HepG2 (cell line): ENCODE data around the gene CD209. TPM values are rescaled to one million over a fixed set of nuclear protein-coding genes. Genes with fewer than 3 reads are reported as not detected.

Experiments
- ATAC-seq: fragments of 200-7000 bp; cut with Tn5 transposase; 3 replicates; pipeline ENCODE4 v1.9.1; 2020; ENCODE audit warnings: mild to moderate bottlenecking, moderate library complexity
- BruUV-seq: library from RNA; stranded (reverse); fragments of 400-500 nt; replicated peaks from 2 replicates; lab custom pipeline; 2021; lab: Mats Ljungman, UMichigan
- CTCF ChIA-PET: fragments of 300-600 bp; formaldehyde crosslinking; extraction: SDS; loops from one replicate; lab custom pipeline; 2021; ENCODE audit warnings: low total read pairs, inconsistent platforms, low intra/inter-chr PET ratio; lab: Yijun Ruan, JAX
- POLR2A ChIA-PET: fragments of 350-600 bp; sonication (Branson Sonifier 250); formaldehyde crosslinking; loops from one replicate; lab custom pipeline; 2020; ENCODE audit warnings: antibody characterized with exemption, inconsistent platforms; lab: Yijun Ruan, JAX
- DNase-seq: peaks from one replicate; pipeline ENCODE4 v3.0.0-alpha.2; 2015; ENCODE audit warnings: low spot score
- FAIRE-seq: peaks from 3 replicates; lab custom pipeline; 2011; peaks lifted over from hg19 to GRCh38; lab: Jason Lieb, UNC
- H2AFZ ChIP-seq: one replicate; pipeline ENCODE4 v1.6.1; 2011; ENCODE audit warnings: low read length, inconsistent platforms
- H3K27ac ChIP-seq: fragments of 300-600 bp; 3 replicates; pipeline ENCODE4 v1.8.0; 2011; ENCODE audit warnings: mixed run types, mild to moderate bottlenecking, mixed read lengths, low read length, inconsistent platforms; ENCODE audit not compliant: insufficient read depth; ENCODE audit errors: extremely low read length
- H3K27me3 ChIP-seq, 2 experiments: fragments of 200-600 bp in 1 of 2; 2 replicates in 1 of 2; 3 replicates in 1 of 2; pipeline versions ENCODE4 v1.6.0 to v1.8.0; 2011; ENCODE audit warnings: low read length in 2 of 2, mild to moderate bottlenecking in 2 of 2, moderate library complexity in 2 of 2, inconsistent platforms in 1 of 2; ENCODE audit not compliant: insufficient read depth in 2 of 2, control insufficient read depth in 1 of 2
- H3K36me3 ChIP-seq, 2 experiments: fragments of 200-600 bp in 1 of 2; replicated peaks in 1 of 2; 2 replicates in 1 of 2; 3 replicates in 1 of 2; pipeline versions ENCODE4 v1.5.1 to v1.8.0; 2011; ENCODE audit warnings: low read length in 2 of 2, inconsistent platforms in 1 of 2; ENCODE audit not compliant: insufficient read depth in 2 of 2, control insufficient read depth in 1 of 2
- H3K4me1 ChIP-seq: 2 replicates; pipeline ENCODE4 v1.5.1; 2012; ENCODE audit warnings: low read length, inconsistent platforms; ENCODE audit not compliant: insufficient read depth
- H3K4me2 ChIP-seq: 2 replicates; pipeline ENCODE4 v1.6.0; 2011; ENCODE audit warnings: low read depth, low read length, inconsistent platforms
- H3K4me3 ChIP-seq, 3 experiments: fragments of 200-600 bp in 1 of 3; sonication (generic), shearing (Covaris generic) in 1 of 3; replicated peaks in 1 of 3; 2 replicates each; pipeline ENCODE4 v1.5.1; 2011 to 2016; ENCODE audit warnings: low read length in 3 of 3, inconsistent platforms in 2 of 3, low read depth in 2 of 3, mild to moderate bottlenecking in 2 of 3, control low read depth in 1 of 3, mixed read lengths in 1 of 3; ENCODE audit not compliant: insufficient read depth in 1 of 3
- H3K79me2 ChIP-seq: one replicate; pipeline ENCODE4 v1.6.1; 2011; ENCODE audit warnings: low read length, inconsistent platforms; ENCODE audit not compliant: insufficient read depth
- H3K9ac ChIP-seq: 2 replicates; pipeline ENCODE4 v1.6.0; 2011; ENCODE audit warnings: mild to moderate bottlenecking, low read depth, low read length, inconsistent platforms; ENCODE audit not compliant: insufficient read depth
- H3K9me3 ChIP-seq: 2 replicates; pipeline ENCODE4 v1.5.1; 2012; ENCODE audit warnings: mild to moderate bottlenecking, low read length
- H4K20me1 ChIP-seq: 2 replicates; pipeline ENCODE4 v1.6.0; 2011; ENCODE audit warnings: inconsistent platforms, mild to moderate bottlenecking, low read length, moderate library complexity; ENCODE audit not compliant: insufficient read depth
- BCL6 ChIP-seq: IDR thresholded peaks from 2 replicates; pipeline ENCODE4 v1.6.1; 2016; ENCODE audit warnings: missing genetic modification reagents, missing compliant biosample characterization
- CHCHD3 ChIP-seq: sonication (generic); formaldehyde crosslinking; IDR thresholded peaks from 2 replicates; pipeline ENCODE4 v1.8.0; 2022; ENCODE audit warnings: mild to moderate bottlenecking, missing genetic modification reagents, moderate library complexity
- FOXC1 ChIP-seq: sonication (generic); formaldehyde crosslinking; IDR thresholded peaks from 2 replicates; pipeline ENCODE4 v1.8.0; 2022; ENCODE audit warnings: mild to moderate bottlenecking, missing genetic modification reagents, borderline replicate concordance
- PRPF4 ChIP-seq: fragments of 200-400 bp; formaldehyde crosslinking; IDR thresholded peaks from 2 replicates; pipeline ENCODE4 v1.6.1; 2016; ENCODE audit warnings: low read length, low read depth; ENCODE audit not compliant: poor library complexity, severe bottlenecking
- SAP130 ChIP-seq: IDR thresholded peaks from 2 replicates; pipeline ENCODE4 v1.6.1; 2016; ENCODE audit warnings: low read depth
- SETDB1 ChIP-seq: sonication (generic); formaldehyde crosslinking; IDR thresholded peaks from 2 replicates; pipeline ENCODE4 v1.5.1; 2020; ENCODE audit warnings: missing genetic modification reagents, mild to moderate bottlenecking, borderline replicate concordance
- TARDBP ChIP-seq: sonication (generic); formaldehyde crosslinking; IDR thresholded peaks from 2 replicates; pipeline ENCODE4 v1.8.0; 2022; ENCODE audit warnings: mild to moderate bottlenecking, missing genetic modification reagents
- ZC3H13 ChIP-seq: sonication (generic); formaldehyde crosslinking; IDR thresholded peaks from 2 replicates; pipeline ENCODE4 v1.8.1; 2023; ENCODE audit warnings: mild to moderate bottlenecking, missing genetic modification reagents, moderate library complexity
- ZFP36L2 ChIP-seq: sonication (generic); formaldehyde crosslinking; IDR thresholded peaks from 2 replicates; pipeline ENCODE4 v1.4.0; 2020; ENCODE audit warnings: missing genetic modification reagents
- ZFP90 ChIP-seq: sonication (generic); formaldehyde crosslinking; IDR thresholded peaks from 2 replicates; pipeline ENCODE4 v1.8.0; 2022; ENCODE audit warnings: missing genetic modification reagents, mild to moderate bottlenecking, inconsistent platforms, borderline replicate concordance
- ZNF629 ChIP-seq: sonication (generic); formaldehyde crosslinking; conservative IDR thresholded peaks from 2 replicates; pipeline ENCODE4 v1.5.0; 2020; ENCODE audit warnings: missing genetic modification reagents
- ZNF646 ChIP-seq: sonication (generic); formaldehyde crosslinking; IDR thresholded peaks from 2 replicates; pipeline ENCODE4 v1.9.0; 2021; ENCODE audit warnings: mild to moderate bottlenecking, missing genetic modification reagents
- ZNF841 ChIP-seq: sonication (generic); formaldehyde crosslinking; IDR thresholded peaks from 2 replicates; pipeline ENCODE4 v1.8.1; 2023; ENCODE audit warnings: missing genetic modification reagents, borderline replicate concordance
- WGBS: methylation state at CpG from one replicate; pipeline ENCODE4 v1.1.6; 2017; ENCODE audit warnings: low lambda C conversion rate; 5-methylcytosine and 5-hydroxymethylcytosine counted together
- in situ Hi-C: cut with HindIII; loops from 2 replicates; pipeline ENCODE4 v1.10.0; 2017; ENCODE audit warnings: low pct_unique_long_range_greater_than_20kb; ENCODE audit not compliant: extremely low pct_ligation_motif_present
- intact Hi-C: fragments of 100-400 bp; cut with micrococcal nuclease; formaldehyde crosslinking; loops from one replicate; pipeline ENCODE4 v1.10.0; 2022; ENCODE audit not compliant: unreplicated experiment
- polyA plus RNA-seq, 8 experiments: library from polyadenylated mRNA; depleted of rRNA in 3 of 8; stranded (reverse) in 7 of 8; unstranded in 1 of 8; fragments of >200 nt; fragmentation: Illumina TruSeq in 4 of 8; extraction: Trizol in 4 of 8; gene quantifications; 2 replicates each; pipeline versions ENCODE4 v1.2.1 to v1.2.3, GENCODE V29; 2011 to 2016; ENCODE audit warnings: low read depth in 4 of 8, missing spikeins in 1 of 8, mixed read lengths in 1 of 8; ENCODE audit not compliant: insufficient read depth in 1 of 8
- total RNA-seq, 5 experiments: library from RNA; depleted of rRNA; stranded (reverse); fragments of >200 nt; fragmentation: Illumina TruSeq; extraction: Trizol; gene quantifications; 2 replicates each; pipeline ENCODE4 v1.2.3, GENCODE V29; 2016; ENCODE audit warnings: low read depth in 1 of 5

The CD209 gene
- total and polyA plus RNA-seq, 2 of the 13 experiments (the other 11 are each of a cell fraction or from before 2014, with no cell fraction given): not detected

DNA sequence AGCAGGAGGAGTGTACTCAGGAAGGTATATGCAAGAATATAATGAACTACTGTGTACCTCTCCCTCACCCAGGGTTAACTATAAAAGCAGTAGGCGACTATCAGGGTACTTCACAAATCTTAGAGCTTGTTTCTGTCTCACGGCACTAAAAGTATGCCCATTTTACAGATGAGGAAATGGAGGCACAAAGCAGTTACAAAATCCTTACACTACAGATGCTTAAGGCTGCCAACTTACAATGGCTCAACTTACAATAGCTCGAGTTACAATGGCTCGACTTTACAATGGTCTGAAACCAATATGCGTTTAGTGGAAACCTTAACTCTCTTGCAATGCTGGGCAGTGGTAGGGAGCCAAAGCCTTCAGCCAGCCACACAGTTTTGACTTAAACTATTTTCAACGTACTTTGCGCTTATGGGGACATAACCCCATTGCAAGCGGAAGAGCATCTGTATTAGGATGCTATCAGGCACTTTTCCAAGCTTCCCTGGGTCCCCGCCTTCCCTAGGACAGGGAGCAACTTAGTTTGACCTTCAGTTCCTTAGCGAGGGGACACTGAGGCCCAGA lies 49.5 kb downstream of the CD209 start:
- Histone ChIP-seq H3K36me3 (no peaks in the 10 kb centered on the region), H3K27me3 (peaks cover 0 to 24% of the 10 kb centered on the region in 2 experiments; a peak in 2 of 5 replicates), H3K4me2 (no peak overlapping the region)
- TF ChIP-seq ZNF629 (0 out of 2 replicates have a peak, but pooled peaks have one; percentile 58), SETDB1 (CRISPR knock-in tag) (no peak), FOXC1 (CRISPR knock-in tag) (no peak), ZFP36L2 (CRISPR knock-in tag) (no peak), ZNF841 (CRISPR knock-in tag) (no peak), PRPF4 (no peak), TARDBP (CRISPR knock-in tag) (no peak)
- TF ChIP-seq, all 625 proteins: peak for 1
- Histone ChIP-seq H3K79me2 (no peaks in the 10 kb centered on the region), H2AFZ (no peak overlapping the region), H3K9me3 (no peaks in the 10 kb centered on the region), H3K9ac (no peak overlapping the region), H4K20me1 (no peaks in the 10 kb centered on the region), H3K27ac (no peak overlapping the region), H3K4me3 (no peak overlapping the region), H3K4me1 (peaks cover 11% of the 10 kb centered on the region)
- in situ Hi-C loops: no loop called here
- no peak for DNase-seq
- ChIA-PET POLR2A (no interaction called here), CTCF (no interaction called here)
- no peak for FAIRE-seq
- BruUV-seq: no TSS peak
- ATAC-seq: no peak
- 20% methylated on average over 8 of the region's 10 CpGs for WGBS
- intact Hi-C loops: no loop called here

DNA sequence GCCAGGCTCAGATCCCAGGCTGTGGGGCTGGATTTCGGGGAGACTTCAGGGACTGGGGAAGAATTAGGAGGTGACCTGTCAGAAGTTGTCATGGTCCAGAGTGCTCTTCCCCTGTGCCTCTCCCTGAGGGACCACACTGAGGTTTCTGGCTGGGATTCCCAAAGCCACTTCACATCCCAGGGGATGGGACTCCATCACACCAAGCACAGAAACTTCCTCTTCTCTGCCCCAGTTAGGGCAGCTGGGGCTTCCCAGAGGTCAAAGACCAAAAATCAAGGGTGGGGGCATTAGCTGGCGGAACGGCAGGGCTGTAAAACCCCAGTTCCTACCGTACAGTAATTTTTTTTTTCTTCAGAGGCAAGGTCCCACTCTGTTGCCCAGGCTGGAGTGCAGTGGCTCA lies 52.8 kb downstream of the CD209 start:
- Histone ChIP-seq H3K9ac (no peak overlapping the region), H4K20me1 (no peaks in the 10 kb centered on the region), H3K27me3 (peaks cover 1 to 25% of the 10 kb centered on the region in 2 experiments; a peak in 4 of 5 replicates), H3K79me2 (no peaks in the 10 kb centered on the region), H3K4me1 (no peaks in the 10 kb centered on the region), H3K4me2 (no peak overlapping the region), H2AFZ (no peak overlapping the region), H3K27ac (no peak overlapping the region), H3K9me3 (no peaks in the 10 kb centered on the region), H3K4me3 (no peak overlapping the region), H3K36me3 (no peaks in the 10 kb centered on the region)
- TF ChIP-seq SAP130 (no peak), CHCHD3 (CRISPR knock-in tag) (no peak), ZFP90 (CRISPR knock-in tag) (no peak), BCL6 (CRISPR knock-in tag) (no peak), ZNF646 (CRISPR knock-in tag) (no peak), ZC3H13 (CRISPR knock-in tag) (no peak)
- ChIA-PET POLR2A (no interaction called here), CTCF (no interaction called here)
- in situ Hi-C loops (no loop called here), intact Hi-C loops (no loop called here)
- DNase-seq (no peak), FAIRE-seq (no peak), ATAC-seq (no peak)
- WGBS: 10% methylated on average over 3 of the region's 4 CpGs
- no TSS peak for BruUV-seq
